Activated T-cell treated with anti-CD3 and anti-CD28 coated beads, Interleukin-2, amount 50 U/mL, for 4 hours (primary cell): ENCODE results near the gene SIGLEC9. TPM values are rescaled to one million over a fixed set of nuclear protein-coding genes. Genes with fewer than 3 reads are reported as not detected.

Source experiments
- total RNA-seq, 3 donors: library from RNA; stranded (reverse); gene quantifications; one replicate each; pipeline ENCODE4 v1.2.1, GENCODE V29; 2021

The SIGLEC9 gene
- total RNA-seq, 3 donors from 2014 or later: 0.22 to 0.43 (median 0.37) TPM

Other genes with a start within 250 kb of the SIGLEC9 start
- not detected for gene KLK4, start 213.5 kb upstream of the SIGLEC9 start, total RNA-seq
- not detected for gene KLK5, start 171.9 kb upstream of the SIGLEC9 start, total RNA-seq
- gene KLK6, start 155.3 kb upstream of the SIGLEC9 start, total RNA-seq: not detected
- gene KLK7, start 141.0 kb upstream of the SIGLEC9 start, total RNA-seq: not detected
- gene KLK8, start 123.3 kb upstream of the SIGLEC9 start, total RNA-seq: not detected
- not detected for gene KLK10, start 105.2 kb upstream of the SIGLEC9 start, total RNA-seq
- under 1 TPM in 1 of 3 donors, not detected in 2; 0.24 TPM for gene KLK11, start 98.3 kb upstream of the SIGLEC9 start, total RNA-seq
- gene KLK12, start 89.9 kb upstream of the SIGLEC9 start, total RNA-seq: not detected
- not detected for gene KLK13, start 59.8 kb upstream of the SIGLEC9 start, total RNA-seq
- 1 to 10 TPM in 2 of 3 donors, under 1 TPM in 1; 0.79 to 1.4 (median 1.2) TPM for gene KLK14, start 42.0 kb upstream of the SIGLEC9 start, total RNA-seq
- gene CTU1, start 16.5 kb upstream of the SIGLEC9 start, total RNA-seq: 10 to 100 TPM; 24.1 to 29.3 (median 27.7) TPM
- under 1 TPM in 1 of 3 donors, not detected in 2; 0.16 TPM for gene SIGLEC7, start 17.4 kb downstream of the SIGLEC9 start, total RNA-seq
- under 1 TPM; 0.11 to 0.51 (median 0.11) TPM for gene CD33, start 100.2 kb downstream of the SIGLEC9 start, total RNA-seq
- not detected for gene SIGLECL1, start 126.2 kb downstream of the SIGLEC9 start, total RNA-seq
- gene IGLON5, start 186.7 kb downstream of the SIGLEC9 start, total RNA-seq: under 1 TPM in 1 of 3 donors, not detected in 2; 0.08 TPM
- 1 to 10 TPM; 1.6 to 2.3 (median 1.8) TPM for gene VSIG10L, start 217.2 kb downstream of the SIGLEC9 start, total RNA-seq
- gene ETFB, start 241.5 kb downstream of the SIGLEC9 start, total RNA-seq: 10 to 100 TPM; 65.8 to 74.9 (median 73.3) TPM
- gene CLDND2, start 244.1 kb downstream of the SIGLEC9 start, total RNA-seq: 1 to 10 TPM; 3.8 to 6.4 (median 5.3) TPM
- 100 to 1,000 TPM; 146 to 232 (median 153) TPM for gene NKG7, start 247.7 kb downstream of the SIGLEC9 start, total RNA-seq